Left kidney (tissue), 2 donors: ENCODE data around the gene OR2F2. TPM values are rescaled to one million over a fixed set of nuclear protein-coding genes. Genes with fewer than 3 reads are reported as not detected.

Source experiments
- DNase-seq: peaks from one replicate; pipeline ENCODE4 v3.0.0-alpha.2; 2013
- polyA plus RNA-seq: library from polyadenylated mRNA; unstranded; fragments of 120-200 nt; gene quantifications from one replicate; pipeline ENCODE4 v1.2.1, GENCODE V29; 2013; ENCODE audit not compliant: insufficient read length

The OR2F2 gene
- polyA plus RNA-seq, 1 donor: not detected

- DNase-seq: no peak
These were observed 45.0 kb downstream of the OR2F2 start for GRCh38 chr7:143979998-143980397.

- DNase-seq: no peak
These were observed 45.9 kb downstream of the OR2F2 start for GRCh38 chr7:143980746-143981510.

GRCh38 chr7:143983960-143984359 is 48.9 kb downstream of the OR2F2 start:
- DNase-seq: no peak

Other genes with a start within 250 kb of the OR2F2 start
- not detected for gene CTAGE6, start 177.5 kb upstream of the OR2F2 start, polyA plus RNA-seq
- 84.1 TPM for gene TCAF1, start 33.1 kb upstream of the OR2F2 start, polyA plus RNA-seq
- 0.45 TPM for gene OR2F1, start 19.6 kb downstream of the OR2F2 start, polyA plus RNA-seq
- gene OR6B1, start 65.1 kb downstream of the OR2F2 start, polyA plus RNA-seq: not detected
- gene OR2A5, start 113.7 kb downstream of the OR2F2 start, polyA plus RNA-seq: 0.18 TPM
- 0.22 TPM for gene OR2A25, start 134.6 kb downstream of the OR2F2 start, polyA plus RNA-seq
- 0.05 TPM for gene OR2A12, start 151.0 kb downstream of the OR2F2 start, polyA plus RNA-seq
- gene OR2A2, start 174.3 kb downstream of the OR2F2 start, polyA plus RNA-seq: not detected
- not detected for gene OR2A14, start 187.9 kb downstream of the OR2F2 start, polyA plus RNA-seq
- 1.0 TPM for gene CTAGE4, start 248.2 kb downstream of the OR2F2 start, polyA plus RNA-seq